HFF-Myc (cell line): ENCODE measurements around the gene TM4SF18.

Source experiments
- DNase-seq: peaks from one replicate; pipeline ENCODE4 v3.0.0-alpha.2; 2011; ENCODE audit warnings: low read depth; ENCODE audit errors: extremely low read depth
- H3K4me3 ChIP-seq: replicated peaks from 2 replicates; pipeline ENCODE4 v1.5.1; 2011; ENCODE audit warnings: low read depth, mild to moderate bottlenecking, control low read depth, low read length
- CTCF ChIP-seq: IDR thresholded peaks from 2 replicates; pipeline ENCODE4 v1.5.1; 2012; ENCODE audit warnings: mild to moderate bottlenecking, low read depth, low read length, control low read depth; ENCODE audit errors: missing control alignments

The TM4SF18 gene

DNA sequence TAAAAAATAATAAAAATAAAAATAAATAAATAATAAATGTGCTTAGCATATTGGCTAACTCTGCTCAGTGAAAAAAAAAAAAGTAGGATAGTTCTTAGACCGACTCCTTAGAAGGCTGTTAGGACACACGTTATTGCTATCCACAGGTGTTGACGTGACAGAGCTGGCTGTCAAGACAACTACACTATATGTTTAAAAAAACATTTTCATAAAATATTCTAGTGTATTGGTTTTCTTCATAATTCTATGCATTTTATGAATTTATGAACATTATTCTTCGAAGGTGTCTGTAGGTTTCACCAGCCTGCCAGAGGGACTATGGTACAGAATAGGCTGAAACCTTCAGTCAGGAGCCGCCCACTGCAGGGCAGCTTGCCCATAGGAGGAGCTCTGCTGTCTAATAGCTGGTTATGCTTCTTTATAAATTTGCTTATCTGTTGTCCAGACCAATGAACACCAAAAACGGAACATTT, 34.8 kb upstream of the TM4SF18 start:
- no peak for DNase-seq
- no peak overlapping the region for H3K4me3 ChIP-seq

DNA sequence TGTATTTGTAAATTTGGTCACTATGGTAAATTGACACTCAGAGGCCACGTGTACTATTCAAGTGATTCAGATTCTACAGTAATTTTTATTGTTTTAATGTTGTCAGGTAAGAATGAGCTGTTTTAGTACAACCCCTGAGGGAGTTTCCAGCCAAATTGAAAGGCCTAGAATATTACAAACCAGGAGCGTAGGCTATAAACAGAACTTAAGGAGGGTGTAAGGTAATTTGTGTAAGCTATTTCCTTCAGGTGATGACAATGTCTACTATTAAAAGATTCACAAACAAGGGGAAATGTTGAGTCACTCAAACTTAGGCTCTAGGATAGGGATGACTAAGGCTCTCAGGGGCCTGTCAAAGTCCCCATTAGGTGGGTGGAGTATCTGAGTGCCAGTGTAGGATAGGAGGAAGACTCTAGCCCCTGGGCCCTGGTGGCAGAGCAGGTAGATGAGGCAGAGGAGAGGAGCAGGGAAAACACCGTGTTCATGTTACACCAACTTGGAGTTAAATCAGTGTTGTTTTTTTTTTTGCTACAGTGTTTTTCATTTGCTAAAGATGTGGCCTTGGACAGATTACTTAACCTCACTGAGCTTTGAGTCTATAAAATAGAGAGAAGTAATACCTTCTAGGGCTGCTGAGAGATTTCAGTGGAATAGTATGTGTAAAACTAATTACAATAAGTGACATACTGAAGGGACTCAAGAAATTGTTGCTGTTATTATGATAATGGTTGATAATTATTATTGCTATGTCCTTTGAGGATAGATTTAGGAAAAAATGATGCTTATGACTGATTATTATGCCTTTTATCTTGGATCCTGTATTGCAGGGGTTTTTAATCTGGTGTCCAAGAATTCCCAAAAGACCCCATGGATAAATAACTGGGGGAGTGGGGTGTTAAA, 33.8 kb upstream of the TM4SF18 start:
- DNase-seq, result no peak
- H3K4me3 ChIP-seq, result no peak overlapping the region
- no peak for TF ChIP-seq CTCF

More for the DNA sequence above, 34.8 kb upstream of the TM4SF18 start:
- TF ChIP-seq CTCF, result no peak

DNA sequence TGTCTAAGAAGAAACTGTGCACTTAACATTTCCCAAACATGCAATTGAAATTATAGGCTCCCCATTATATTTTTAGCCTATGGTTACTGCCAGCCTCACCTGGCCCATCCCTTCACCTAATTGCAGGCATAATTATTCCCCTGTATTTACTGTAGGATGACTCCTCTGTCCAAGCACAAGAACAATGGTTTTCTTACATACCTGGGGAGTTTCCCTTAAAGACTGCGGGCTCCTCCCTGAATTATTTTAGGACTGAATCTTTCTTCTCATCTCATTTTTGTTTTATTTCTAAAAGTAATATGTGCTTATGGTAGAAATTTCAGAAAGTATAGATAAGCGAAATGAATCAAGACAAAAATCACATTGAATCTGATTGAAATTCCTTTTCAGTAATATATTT, 32.6 kb upstream of the TM4SF18 start:
- no peak overlapping the region for H3K4me3 ChIP-seq
- no peak for DNase-seq
- TF ChIP-seq CTCF, result no peak

- H3K4me3 ChIP-seq, result no peak overlapping the region
- no peak for DNase-seq
- TF ChIP-seq CTCF, result no peak
Observed at GRCh38 chr3:149364624-149365023, 31.2 kb upstream of the TM4SF18 start.

GRCh38 chr3:149363053-149363452, 29.6 kb upstream of the TM4SF18 start:
- TF ChIP-seq CTCF, result no peak
- DNase-seq, result no peak
- H3K4me3 ChIP-seq, result no peak overlapping the region

- H3K4me3 ChIP-seq, result no peak overlapping the region
- TF ChIP-seq CTCF, result no peak
- DNase-seq, result no peak
Observed at GRCh38 chr3:149362366-149362765, 28.9 kb upstream of the TM4SF18 start.

- H3K4me3 ChIP-seq, result no peak overlapping the region
- no peak for TF ChIP-seq CTCF
- no peak for DNase-seq
Observed at GRCh38 chr3:149356630-149357029, 23.2 kb upstream of the TM4SF18 start.
